Chondrocyte (in vitro differentiated cells): Measurements from ENCODE around the gene ADAM33. TPM values are rescaled to one million over a fixed set of nuclear protein-coding genes. Genes with fewer than 3 reads are reported as not detected.

ENCODE experiments used
- DNase-seq: peaks from one replicate; pipeline ENCODE4 v3.0.0; 2021; ENCODE audit warnings: mixed read lengths, low spot score
- H3K27ac Mint-ChIP-seq: one replicate; pipeline ENCODE4 v1.8.0; 2021; ENCODE audit warnings: mild to moderate bottlenecking, moderate library complexity, mixed read lengths; ENCODE audit not compliant: unreplicated experiment
- H3K27me3 Mint-ChIP-seq: 2 replicates; pipeline ENCODE4 v1.8.0; 2021; ENCODE audit warnings: low read depth, mixed read lengths
- H3K36me3 Mint-ChIP-seq: 2 replicates; pipeline ENCODE4 v1.8.0; 2021; ENCODE audit warnings: low read depth, mixed read lengths
- H3K4me1 Mint-ChIP-seq: 2 replicates; pipeline ENCODE4 v1.8.0; 2021; ENCODE audit warnings: low read depth, mild to moderate bottlenecking, mixed read lengths
- H3K4me3 Mint-ChIP-seq: one replicate; pipeline ENCODE4 v1.8.0; 2021; ENCODE audit warnings: mild to moderate bottlenecking, moderate library complexity, mixed read lengths; ENCODE audit not compliant: unreplicated experiment
- H3K9me3 Mint-ChIP-seq: 2 replicates; pipeline ENCODE4 v1.8.0; 2021; ENCODE audit warnings: low read depth, mixed read lengths
- total RNA-seq: library from RNA; stranded (reverse); gene quantifications from 3 replicates; pipeline ENCODE4 v1.2.1, GENCODE V29; 2021
- TF ChIP-seq, protein P1 (sequence below): fragments of 200-600 bp; sonication (generic); IDR thresholded peaks from 2 replicates; pipeline ENCODE4 v1.5.0; 2021; ENCODE audit warnings: antibody characterized with exemption, mild to moderate bottlenecking, moderate library complexity

Gene ADAM33
- total RNA-seq, 1 donor from 2014 or later: 13.1 TPM

GRCh38 chr20:3702611-3703391 lies 21.0 kb upstream of the ADAM33 start:
- Mint-ChIP-seq H3K27ac (no peak overlapping the region), H3K9me3 (no peaks in the 10 kb centered on the region), H3K4me1 (peaks cover 7% of the 10 kb centered on the region), H3K27me3 (peaks cover 2% of the 10 kb centered on the region), H3K36me3 (no peaks in the 10 kb centered on the region), H3K4me3 (no peak overlapping the region)
- TF ChIP-seq, protein P1, sequence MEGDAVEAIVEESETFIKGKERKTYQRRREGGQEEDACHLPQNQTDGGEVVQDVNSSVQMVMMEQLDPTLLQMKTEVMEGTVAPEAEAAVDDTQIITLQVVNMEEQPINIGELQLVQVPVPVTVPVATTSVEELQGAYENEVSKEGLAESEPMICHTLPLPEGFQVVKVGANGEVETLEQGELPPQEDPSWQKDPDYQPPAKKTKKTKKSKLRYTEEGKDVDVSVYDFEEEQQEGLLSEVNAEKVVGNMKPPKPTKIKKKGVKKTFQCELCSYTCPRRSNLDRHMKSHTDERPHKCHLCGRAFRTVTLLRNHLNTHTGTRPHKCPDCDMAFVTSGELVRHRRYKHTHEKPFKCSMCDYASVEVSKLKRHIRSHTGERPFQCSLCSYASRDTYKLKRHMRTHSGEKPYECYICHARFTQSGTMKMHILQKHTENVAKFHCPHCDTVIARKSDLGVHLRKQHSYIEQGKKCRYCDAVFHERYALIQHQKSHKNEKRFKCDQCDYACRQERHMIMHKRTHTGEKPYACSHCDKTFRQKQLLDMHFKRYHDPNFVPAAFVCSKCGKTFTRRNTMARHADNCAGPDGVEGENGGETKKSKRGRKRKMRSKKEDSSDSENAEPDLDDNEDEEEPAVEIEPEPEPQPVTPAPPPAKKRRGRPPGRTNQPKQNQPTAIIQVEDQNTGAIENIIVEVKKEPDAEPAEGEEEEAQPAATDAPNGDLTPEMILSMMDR: no peak
- peak; percentile 67 for DNase-seq

GRCh38 chr20:3701061-3701998 lies 19.5 kb upstream of the ADAM33 start:
- Mint-ChIP-seq H3K9me3 (no peaks in the 10 kb centered on the region), H3K27ac (no peak overlapping the region), H3K4me1 (no peaks in the 10 kb centered on the region), H3K4me3 (no peak overlapping the region), H3K36me3 (no peaks in the 10 kb centered on the region), H3K27me3 (peaks cover 2% of the 10 kb centered on the region)
- TF ChIP-seq, protein P1: no peak
- peak; percentile 68 for DNase-seq

GRCh38 chr20:3699037-3699436 lies 17.2 kb upstream of the ADAM33 start:
- H3K4me1 Mint-ChIP-seq: no peaks in the 10 kb centered on the region
- no peak for DNase-seq
- H3K27me3 Mint-ChIP-seq: peaks cover 2% of the 10 kb centered on the region
- TF ChIP-seq, protein P1: no peak
- no peaks in the 10 kb centered on the region for H3K9me3 Mint-ChIP-seq
- no peaks in the 10 kb centered on the region for H3K36me3 Mint-ChIP-seq
- no peak overlapping the region for H3K4me3 Mint-ChIP-seq
- H3K27ac Mint-ChIP-seq: no peak overlapping the region

GRCh38 chr20:3698591-3699001 lies 16.8 kb upstream of the ADAM33 start:
- no peaks in the 10 kb centered on the region for H3K9me3 Mint-ChIP-seq
- H3K4me3 Mint-ChIP-seq: no peak overlapping the region
- H3K36me3 Mint-ChIP-seq: no peaks in the 10 kb centered on the region
- TF ChIP-seq, protein P1: no peak
- H3K27me3 Mint-ChIP-seq: peaks cover 2% of the 10 kb centered on the region
- H3K27ac Mint-ChIP-seq: no peak overlapping the region
- DNase-seq: no peak
- no peaks in the 10 kb centered on the region for H3K4me1 Mint-ChIP-seq

DNA sequence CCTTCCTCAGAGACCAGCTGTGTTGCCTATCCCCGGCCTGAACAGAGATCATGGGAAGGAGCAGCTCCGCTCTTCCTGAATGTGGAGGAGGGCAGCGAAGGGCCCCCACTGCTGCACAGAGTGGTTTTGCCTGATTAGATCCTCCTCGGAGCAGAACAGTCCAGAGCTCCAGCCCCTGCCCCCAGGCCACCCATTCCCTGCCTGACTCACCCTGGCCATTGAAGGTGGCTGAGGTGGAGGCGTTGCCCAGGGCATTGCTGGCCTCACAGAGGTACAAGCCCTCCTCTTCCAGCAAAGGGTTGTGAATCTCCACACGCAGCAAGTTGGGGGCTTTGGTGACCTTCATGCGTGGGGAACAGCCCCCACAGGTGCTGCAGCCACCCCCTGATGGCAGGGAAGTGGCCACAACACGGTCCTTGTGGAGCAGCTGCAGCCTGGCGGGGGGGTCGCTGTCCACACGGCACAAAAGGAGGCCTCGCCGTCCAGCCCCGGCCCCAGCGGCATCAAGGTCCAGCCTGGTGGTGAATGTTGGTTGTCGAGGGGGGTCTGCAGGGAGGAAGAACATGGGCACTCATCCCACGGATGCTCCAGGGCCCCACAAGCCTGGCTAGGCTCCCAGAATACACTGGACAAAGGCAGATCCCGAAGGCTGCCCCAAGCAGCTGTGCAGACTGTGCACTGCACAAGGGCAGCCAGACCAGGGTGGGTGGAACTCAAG lies 15.9 kb upstream of the ADAM33 start:
- H3K4me3 Mint-ChIP-seq: no peak overlapping the region
- H3K27me3 Mint-ChIP-seq: peaks cover 2% of the 10 kb centered on the region
- TF ChIP-seq, protein P1: no peak
- H3K27ac Mint-ChIP-seq: no peak overlapping the region
- H3K4me1 Mint-ChIP-seq: no peaks in the 10 kb centered on the region
- no peak for DNase-seq
- H3K36me3 Mint-ChIP-seq: no peaks in the 10 kb centered on the region
- H3K9me3 Mint-ChIP-seq: no peaks in the 10 kb centered on the region
